Thoracic aorta (tissue), 2 donors: ENCODE results near the gene SPEN. TPM values are rescaled to one million over a fixed set of nuclear protein-coding genes. Genes with fewer than 3 reads are reported as not detected.
A peak's percentile ranks its signal among the peaks of the same experiment; 100 is the strongest.

Experiments used
- ATAC-seq: fragments of 150-250 bp; one replicate; pipeline ENCODE4 v1.8.0; 2017; ENCODE audit warnings: low read depth; ENCODE audit not compliant: insufficient number of reproducible peaks, low FRiP score
- DNase-seq: peaks from one replicate; pipeline ENCODE4 v3.0.0-alpha.2; 2020; ENCODE audit warnings: low spot score
- H3K27ac ChIP-seq, 2 donors: fragments of 200-600 bp; sonication (generic); 1 replicate in 1 of 2; 2 replicates in 1 of 2; pipeline ENCODE4 v1.5.1; 2016; ENCODE audit warnings: mild to moderate bottlenecking in 2 of 2, moderate library complexity in 2 of 2
- H3K27me3 ChIP-seq: fragments of 200-600 bp; sonication (generic); replicated peaks from 2 replicates; pipeline ENCODE4 v1.6.0; 2016; ENCODE audit warnings: mild to moderate bottlenecking; ENCODE audit not compliant: insufficient read depth
- H3K36me3 ChIP-seq: fragments of 200-600 bp; sonication (generic); one replicate; pipeline ENCODE4 v1.5.1; 2016
- H3K4me1 ChIP-seq, 2 donors: fragments of 200-600 bp; sonication (generic); 1 replicate in 1 of 2; 2 replicates in 1 of 2; pipeline versions ENCODE4 v1.5.1 to v1.6.0; 2016; ENCODE audit warnings: low read depth in 2 of 2, mild to moderate bottlenecking in 1 of 2; ENCODE audit not compliant: control insufficient read depth in 1 of 2
- H3K4me3 ChIP-seq: fragments of 200-600 bp; sonication (generic); 2 replicates; pipeline ENCODE4 v1.5.1; 2016; ENCODE audit warnings: mild to moderate bottlenecking
- H3K9me3 ChIP-seq: fragments of 200-600 bp; sonication (generic); 2 replicates; pipeline ENCODE4 v1.5.1; 2016
- CTCF ChIP-seq: fragments of 200-600 bp; sonication (generic); IDR thresholded peaks from one replicate; pipeline ENCODE4 v1.5.1; 2019; ENCODE audit warnings: antibody characterized with exemption
- total RNA-seq, 2 donors: library from RNA; depleted of rRNA; stranded (reverse); fragments of >200 nt; gene quantifications; one replicate each; pipeline versions ENCODE4 v1.1.0 to v1.2.3, GENCODE V29; 2016

SPEN gene
- total RNA-seq, 2 donors from 2014 or later = 52.3 to 96.9 TPM

- Histone ChIP-seq H3K9me3 (no peaks in the 10 kb centered on the region), H3K36me3 (peaks cover 47% of the 10 kb centered on the region), H3K4me3 (no peak overlapping the region), H3K27me3 (no peaks in the 10 kb centered on the region), H3K4me1 (peaks cover 21 to 62% of the 10 kb centered on the region in 2 donors), H3K27ac (no peak overlapping the region)
- TF ChIP-seq CTCF = no peak
- DNase-seq (no peak), ATAC-seq (no peak)
Observed at GRCh38 chr1:15945011-15945831, 97.7 kb downstream of the SPEN start.

GRCh38 chr1:15945832-15946448, 98.4 kb downstream of the SPEN start:
- Histone ChIP-seq H3K4me3 (no peak overlapping the region), H3K9me3 (no peaks in the 10 kb centered on the region), H3K36me3 (peaks cover 47% of the 10 kb centered on the region), H3K27me3 (no peaks in the 10 kb centered on the region), H3K27ac (peak overlapping the region; percentile 98 to 99), H3K4me1 (peaks cover 28 to 69% of the 10 kb centered on the region in 2 donors)
- no peak for TF ChIP-seq CTCF
- ATAC-seq (no peak), DNase-seq (no peak)

DNA sequence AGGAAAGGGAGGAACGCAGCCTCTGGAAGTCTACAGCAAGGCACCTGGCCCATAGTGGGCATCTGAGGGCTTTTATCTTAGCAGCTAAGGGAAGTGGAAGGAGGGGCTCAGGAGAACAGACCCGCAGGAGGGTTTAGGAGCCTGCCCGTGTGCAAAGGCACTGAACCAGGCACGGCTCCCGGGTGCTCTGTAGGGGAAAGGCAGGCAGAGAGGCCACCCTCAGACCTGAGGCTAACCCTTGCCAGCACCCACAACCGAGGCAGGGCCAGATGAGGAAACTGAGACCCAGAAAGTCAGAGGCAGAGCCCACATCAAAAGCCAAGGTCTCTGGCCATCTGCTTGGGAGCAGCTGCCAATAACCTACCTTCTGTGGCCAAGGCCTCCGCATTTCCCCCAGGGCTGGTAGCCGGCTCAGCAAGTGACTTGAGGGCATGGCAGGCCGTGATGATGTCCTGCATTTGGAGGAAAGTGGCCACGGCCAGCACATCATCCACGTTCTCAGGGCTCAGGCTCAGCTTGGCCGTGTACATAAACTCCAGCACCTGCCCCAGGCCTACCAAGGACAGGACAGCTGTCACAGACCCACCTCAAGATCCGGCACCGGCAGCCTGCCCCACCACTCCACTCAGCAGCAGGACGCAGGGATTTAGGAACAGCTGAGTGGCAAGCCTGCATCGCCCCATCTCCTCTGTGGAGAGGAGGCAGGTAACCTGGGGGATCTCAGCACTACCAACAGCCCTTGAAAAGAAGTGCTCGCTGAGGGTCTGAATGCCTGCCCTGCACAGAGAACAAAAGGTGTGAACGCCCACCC, 99.3 kb downstream of the SPEN start:
- no peaks in the 10 kb centered on the region for H3K9me3 ChIP-seq
- no peaks in the 10 kb centered on the region for H3K27me3 ChIP-seq
- no peak for TF ChIP-seq CTCF
- ATAC-seq (no peak), DNase-seq (no peak)
- peaks cover 39% of the 10 kb centered on the region for H3K36me3 ChIP-seq
- H3K27ac ChIP-seq = peak overlapping the region; percentile 98 to 99
- peaks cover 37 to 71% of the 10 kb centered on the region in 2 donors for H3K4me1 ChIP-seq
- H3K4me3 ChIP-seq = no peak overlapping the region

DNA sequence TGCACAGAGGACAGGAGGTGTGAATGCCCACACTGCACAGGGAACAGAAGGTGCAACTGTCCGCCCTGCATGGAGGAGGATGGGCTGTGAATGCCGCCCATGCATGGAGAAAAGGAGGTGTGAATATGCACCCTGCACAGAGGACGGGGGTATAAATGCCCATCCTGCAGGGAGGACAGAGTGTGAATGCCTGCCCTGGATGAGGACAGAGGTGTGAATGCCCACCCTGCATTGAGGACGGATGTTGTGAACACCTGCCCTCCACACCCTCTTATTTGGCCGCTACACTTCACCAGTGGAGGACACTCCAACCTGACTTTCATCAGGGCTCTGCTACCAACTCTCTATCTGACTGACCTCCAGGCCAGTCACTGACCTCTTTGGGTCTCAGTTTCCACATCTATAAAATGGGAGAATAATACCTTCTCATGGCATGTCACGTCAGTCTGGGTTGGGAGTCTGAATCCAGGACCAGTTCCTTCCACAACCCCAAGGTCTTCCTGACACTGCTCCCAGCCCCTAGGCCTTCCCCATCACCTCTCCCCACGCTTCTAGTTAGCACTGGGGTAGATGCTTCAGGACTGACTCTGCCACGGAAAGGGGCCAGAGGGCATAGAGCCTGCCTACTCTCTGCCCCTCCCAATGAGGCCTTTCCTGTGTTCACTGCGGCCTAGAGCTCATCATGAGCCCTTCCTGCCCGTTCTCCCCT, 100.0 kb downstream of the SPEN start:
- Histone ChIP-seq H3K4me3 (peak overlapping the region; percentile 58), H3K4me1 (peaks cover 44 to 71% of the 10 kb centered on the region in 2 donors), H3K9me3 (no peaks in the 10 kb centered on the region), H3K27me3 (no peaks in the 10 kb centered on the region), H3K36me3 (peaks cover 36% of the 10 kb centered on the region), H3K27ac (peak overlapping the region; percentile 98 to 99)
- TF ChIP-seq CTCF = no peak
- DNase-seq (no peak), ATAC-seq (no peak)
